HG02571 (cell line): ENCODE measurements around the gene PDIA5.
"Not testable (repeated sequence)": the region's sequence is repeated elsewhere in the genome, so short reads cannot be mapped to it uniquely, and the experiment has no call there.

Source experiments
- ATAC-seq: cut with Tn5 transposase; IDR thresholded peaks from one replicate; pipeline ENCODE4 v1.9.1; 2021; ENCODE audit warnings: mild to moderate bottlenecking, moderate library complexity; ENCODE audit not compliant: unreplicated experiment

PDIA5 gene

GRCh38 chr3:123143669-123144411, 77.0 kb downstream of the PDIA5 start:
- ATAC-seq, result no peak

GRCh38 chr3:123147754-123148535, 81.1 kb downstream of the PDIA5 start:
- no peak for ATAC-seq

GRCh38 chr3:123148772-123149171, 81.9 kb downstream of the PDIA5 start:
- ATAC-seq, result no peak

- ATAC-seq, result no peak
These were observed 82.7 kb downstream of the PDIA5 start for GRCh38 chr3:123149525-123149924.

DNA sequence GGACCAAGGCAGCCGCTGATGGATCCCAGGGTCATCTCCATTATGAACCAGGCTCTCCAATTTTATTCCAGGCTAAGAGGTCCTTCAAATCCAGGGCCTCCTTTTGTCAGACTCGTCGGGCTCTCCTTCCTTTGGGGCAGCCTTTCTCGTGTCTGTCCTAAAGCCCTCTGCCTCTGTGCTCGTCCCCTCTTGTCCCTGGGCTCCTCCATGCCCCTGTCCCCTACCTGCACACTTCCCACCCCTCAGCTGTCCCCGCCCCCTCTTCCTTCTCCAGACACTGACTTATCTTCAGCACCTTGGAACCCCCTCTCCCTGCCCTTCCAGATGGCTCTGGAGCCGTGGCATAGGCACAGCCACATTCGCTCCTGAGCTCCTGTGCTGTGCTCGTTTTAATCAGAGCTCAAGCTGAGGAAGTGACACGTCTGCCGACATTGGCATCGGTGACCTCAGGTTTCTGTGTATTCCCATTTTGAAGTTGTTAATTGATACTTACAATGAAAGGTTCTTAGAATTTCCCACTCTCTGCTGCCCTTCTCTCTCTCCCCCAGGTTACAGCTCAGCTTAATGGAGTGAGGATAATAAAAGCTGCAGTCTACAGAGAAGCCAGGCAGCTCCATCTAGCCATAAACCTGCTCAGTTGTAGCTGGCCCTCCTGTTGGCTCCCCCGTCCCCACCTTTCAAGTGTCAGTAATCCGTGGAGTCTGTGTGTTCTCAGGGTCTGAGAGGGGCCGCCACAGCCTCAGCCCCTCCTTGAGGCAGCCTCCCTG, 83.8 kb downstream of the PDIA5 start:
- ATAC-seq, result no peak

DNA sequence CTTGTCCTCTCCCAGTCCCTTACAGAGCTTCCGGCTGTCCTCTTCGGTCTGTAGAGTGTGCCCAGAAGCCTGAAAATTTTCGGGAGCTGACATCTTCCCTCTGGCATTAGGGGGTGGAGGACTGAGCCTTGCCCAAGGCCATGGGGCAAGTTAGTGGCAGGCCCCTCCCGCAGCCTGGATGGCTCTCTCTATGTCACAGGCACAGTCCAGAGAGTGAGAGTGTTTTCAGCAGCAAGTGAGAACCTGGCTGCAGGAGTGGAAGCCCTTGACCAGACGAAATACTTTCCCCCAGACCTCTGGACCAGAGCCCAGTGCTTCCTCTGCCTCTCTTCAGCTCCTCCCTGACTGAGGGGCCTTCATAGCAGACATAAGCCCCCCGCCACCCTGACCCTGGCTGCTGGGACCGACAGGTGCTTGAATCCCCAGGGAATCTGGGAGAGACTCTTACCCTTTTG, 84.5 kb downstream of the PDIA5 start:
- ATAC-seq, result no peak

DNA sequence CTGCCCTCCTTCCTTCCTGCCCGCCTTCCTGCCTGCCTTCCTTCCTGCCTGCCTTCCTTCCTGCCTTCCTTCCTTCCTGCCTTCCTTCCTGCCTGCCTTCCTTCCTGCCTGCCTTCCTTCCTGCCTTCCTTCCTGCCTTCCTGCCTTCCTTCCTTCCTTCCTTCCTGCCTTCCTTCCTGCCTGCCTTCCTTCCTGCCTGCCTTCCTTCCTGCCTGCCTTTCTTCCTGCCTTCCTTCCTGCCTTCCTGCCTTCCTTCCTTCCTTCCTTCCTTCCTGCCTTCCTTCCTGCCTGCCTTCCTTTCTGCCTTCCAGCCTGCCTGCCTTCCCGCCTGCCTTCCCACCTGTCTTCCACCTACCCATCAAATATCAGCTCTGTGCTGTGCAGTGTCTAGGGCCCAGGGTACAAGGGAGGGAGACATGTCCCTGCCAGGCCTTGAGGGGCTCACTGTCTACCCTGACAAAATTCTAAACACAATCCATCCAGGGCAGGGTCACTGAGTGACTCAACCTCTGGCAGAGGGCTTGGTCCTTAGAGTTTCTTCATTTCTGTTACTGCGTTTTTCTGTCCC, 85.1 kb downstream of the PDIA5 start:
- not testable (repeated sequence) for ATAC-seq

DNA sequence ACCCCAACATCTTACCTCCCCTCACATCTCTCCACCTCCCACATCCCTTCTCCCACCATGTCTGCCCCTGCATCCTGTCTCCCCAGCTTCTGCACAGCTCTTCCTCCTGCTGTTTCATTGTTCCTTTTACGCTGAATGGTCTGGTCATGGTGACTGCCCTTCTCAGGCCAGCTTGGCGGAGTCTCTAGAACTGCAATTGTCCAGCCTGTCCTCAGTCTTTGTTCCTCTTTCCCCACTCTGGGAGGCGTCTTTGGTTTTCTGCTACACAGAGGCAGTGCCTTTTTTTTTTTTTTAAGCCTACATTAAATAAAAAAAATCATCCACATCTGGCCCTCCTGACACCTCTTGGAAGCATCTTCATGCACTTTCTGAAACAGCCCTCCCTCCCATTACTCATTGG, 85.9 kb downstream of the PDIA5 start:
- no peak for ATAC-seq

- no peak for ATAC-seq
These were observed 86.5 kb downstream of the PDIA5 start for GRCh38 chr3:123153125-123154019.

- no peak for ATAC-seq
These were observed 87.5 kb downstream of the PDIA5 start for GRCh38 chr3:123154020-123154985.

DNA sequence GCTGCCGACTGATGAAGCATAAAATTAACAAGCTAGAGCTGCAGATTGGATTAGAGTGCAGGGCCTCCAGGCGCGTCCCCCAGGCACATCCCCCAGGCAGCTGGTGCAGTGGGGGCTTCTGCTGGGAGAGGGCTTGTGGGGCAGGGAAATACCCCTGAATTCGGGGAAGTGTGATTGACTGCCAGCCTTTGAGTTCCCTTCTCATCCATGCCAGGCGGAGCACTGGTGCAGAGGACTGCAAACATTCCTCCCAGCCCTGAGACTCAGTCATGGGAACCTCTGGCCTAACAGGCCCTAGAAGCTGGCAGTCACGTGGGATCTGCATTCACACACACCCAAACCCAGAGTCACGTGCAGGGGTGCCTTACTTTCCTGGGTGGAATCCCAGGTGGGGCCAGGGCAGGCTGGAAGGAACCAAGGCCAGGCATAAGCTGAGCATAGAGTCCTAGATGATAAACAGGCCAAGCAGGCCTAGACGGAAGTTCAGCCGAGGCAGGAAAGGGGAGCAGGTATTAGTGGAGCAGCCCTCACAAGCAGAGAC, 88.7 kb downstream of the PDIA5 start:
- ATAC-seq, result no peak

DNA sequence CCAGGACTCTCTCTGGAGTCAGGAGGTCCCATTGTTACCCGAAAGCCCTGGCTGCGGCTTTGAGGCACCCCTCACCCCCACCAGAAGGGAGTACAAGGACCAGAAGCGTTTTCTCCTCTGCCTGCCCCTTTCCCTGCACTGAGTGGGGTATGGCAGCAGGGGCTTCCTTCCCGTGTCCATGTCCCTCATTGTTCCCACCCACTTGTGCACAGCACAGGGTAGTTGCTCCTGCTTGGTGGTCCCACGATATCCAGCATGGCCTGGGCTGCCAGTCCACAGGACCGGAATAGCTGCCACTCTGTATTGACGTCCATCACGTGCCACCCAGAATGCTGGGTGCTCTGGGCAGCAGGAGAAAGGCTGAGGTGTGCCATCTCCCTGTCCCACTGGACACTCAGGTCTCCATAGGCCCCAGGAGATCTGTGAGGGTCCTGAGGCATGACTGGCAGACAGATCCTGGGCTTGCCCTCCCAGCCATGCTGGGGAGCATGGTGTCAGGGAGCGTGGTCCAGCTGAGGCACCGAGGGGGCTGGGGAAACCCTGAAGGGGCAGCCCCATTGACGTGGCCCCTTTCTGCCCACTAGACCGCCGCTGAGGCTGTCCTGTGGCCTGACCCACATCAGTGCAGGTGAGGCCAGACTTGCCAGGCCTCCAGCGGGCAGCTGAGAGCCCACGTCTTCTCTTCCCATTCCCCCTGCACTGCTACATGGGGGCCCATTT, 89.6 kb downstream of the PDIA5 start:
- no peak for ATAC-seq

DNA sequence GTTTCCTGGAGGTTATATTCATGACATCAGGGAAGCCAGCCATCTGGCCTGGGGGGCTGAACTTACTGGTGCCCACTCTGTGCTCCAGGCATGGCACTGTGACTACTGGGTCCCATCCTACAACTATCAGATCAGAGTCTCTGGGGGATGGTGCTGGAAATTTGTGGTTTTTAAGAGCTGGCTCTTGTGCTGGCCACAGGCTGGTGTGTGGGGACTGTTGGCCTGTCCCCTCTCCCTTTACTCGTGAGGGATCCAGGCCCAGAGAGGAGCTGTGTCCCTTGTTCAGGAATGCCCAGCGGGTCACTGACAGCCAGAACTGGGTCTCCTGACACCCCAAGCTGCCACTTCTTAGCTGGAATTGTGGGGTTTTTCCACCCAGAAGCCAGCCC, 90.4 kb downstream of the PDIA5 start:
- no peak for ATAC-seq

GRCh38 chr3:123157598-123158287, 90.9 kb downstream of the PDIA5 start:
- ATAC-seq, result no peak

GRCh38 chr3:123158330-123158729, 91.5 kb downstream of the PDIA5 start:
- ATAC-seq, result no peak

- ATAC-seq, result no peak
These were observed 92.1 kb downstream of the PDIA5 start for GRCh38 chr3:123158899-123159390.

DNA sequence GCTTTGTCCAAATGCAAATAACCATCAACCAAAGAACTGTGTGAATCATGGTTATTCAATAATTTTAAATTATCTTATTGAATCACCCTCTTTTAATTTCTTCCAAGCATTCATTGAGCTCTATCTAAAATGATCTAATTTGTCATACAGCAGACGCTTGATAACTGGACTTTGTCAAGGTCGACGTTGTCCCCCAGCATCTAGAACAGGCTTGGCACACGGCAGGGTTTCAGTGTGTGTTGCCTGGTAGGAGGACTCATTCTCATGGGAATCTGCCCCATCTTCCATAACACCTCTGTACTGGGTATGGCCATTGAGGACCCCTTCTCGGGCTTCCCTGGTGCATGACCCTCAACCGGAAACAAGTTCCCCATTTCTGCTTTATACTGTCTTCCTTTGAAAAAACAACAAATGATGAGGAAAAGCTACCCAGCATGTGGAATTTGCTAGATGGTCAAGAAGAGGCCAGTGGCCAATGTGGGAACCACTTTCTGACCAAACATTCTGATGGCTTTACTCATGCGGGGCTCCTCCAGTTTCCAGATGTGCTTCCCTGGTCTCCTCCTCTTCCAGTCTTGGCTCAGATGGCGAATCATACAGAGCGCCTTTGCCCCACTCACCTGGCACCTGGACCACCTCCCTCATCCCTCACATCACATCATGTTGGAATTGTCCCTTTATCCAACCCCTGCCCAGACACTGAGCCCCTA, 93.3 kb downstream of the PDIA5 start:
- ATAC-seq, result no peak
